HG03139 (cell line): ENCODE data around the gene NR5A2.
"Not testable (repeated sequence)": the region's sequence is repeated elsewhere in the genome, so short reads cannot be mapped to it uniquely, and the experiment has no call there.

Experiments
- ATAC-seq: cut with Tn5 transposase; IDR thresholded peaks from one replicate; pipeline ENCODE4 v1.9.1; 2021; ENCODE audit not compliant: unreplicated experiment

NR5A2 gene

DNA sequence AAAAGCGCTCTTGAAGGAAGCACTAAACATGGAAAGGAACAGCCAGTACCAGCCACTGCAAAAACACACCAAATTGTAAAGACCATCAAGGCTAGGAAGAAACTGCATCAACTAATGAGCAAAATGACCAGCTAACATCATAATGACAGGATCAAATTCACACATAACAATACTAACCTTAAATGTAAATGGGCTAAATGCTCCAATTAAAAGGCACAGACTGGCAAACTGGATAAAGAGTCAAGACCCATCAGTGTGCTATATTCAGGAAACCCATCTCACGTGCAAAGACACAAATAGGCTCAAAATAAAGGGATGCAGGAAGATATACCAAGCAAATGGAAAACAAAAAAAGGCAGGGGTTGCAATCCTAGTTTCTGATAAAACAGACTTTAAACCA lies 159.8 kb downstream of the NR5A2 start:
- not testable (repeated sequence) for ATAC-seq

DNA sequence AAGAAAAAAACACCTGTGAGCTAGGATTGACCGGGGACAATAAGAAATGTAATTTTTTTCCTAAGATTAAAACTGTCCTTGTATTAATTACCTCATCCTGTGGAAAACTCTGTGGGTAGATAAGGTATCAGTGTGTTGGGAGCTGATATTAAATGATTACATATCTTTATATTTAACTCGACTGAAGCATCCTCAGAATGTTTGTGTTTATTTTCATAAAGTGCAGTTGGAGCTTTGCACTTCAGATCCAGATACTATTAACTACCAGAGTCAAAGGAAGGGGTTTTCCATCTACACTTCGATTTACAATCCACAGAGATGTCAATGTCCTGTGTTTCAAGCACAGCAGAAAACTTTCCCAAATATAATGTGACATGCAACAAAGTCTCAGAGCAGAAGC lies 164.5 kb downstream of the NR5A2 start:
- ATAC-seq = no peak

DNA sequence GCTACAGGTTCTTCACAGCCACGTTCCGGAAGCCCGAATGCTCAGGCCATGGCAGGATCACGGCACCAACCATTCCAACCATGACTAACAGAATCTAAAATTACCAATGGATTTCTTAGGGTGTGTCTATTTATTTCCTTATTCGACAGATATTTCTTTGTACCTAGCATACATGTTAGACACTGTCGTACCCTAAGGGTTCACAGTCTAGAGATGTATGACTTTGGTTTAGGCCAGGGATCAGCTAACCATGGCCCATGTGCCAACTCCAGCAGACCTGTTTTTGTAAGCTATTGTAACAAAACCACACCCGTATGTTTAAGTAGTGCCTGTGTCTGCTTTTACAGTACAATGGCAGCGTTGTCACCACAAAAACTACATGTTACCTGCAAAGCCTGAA lies 167.0 kb downstream of the NR5A2 start:
- ATAC-seq = no peak

DNA sequence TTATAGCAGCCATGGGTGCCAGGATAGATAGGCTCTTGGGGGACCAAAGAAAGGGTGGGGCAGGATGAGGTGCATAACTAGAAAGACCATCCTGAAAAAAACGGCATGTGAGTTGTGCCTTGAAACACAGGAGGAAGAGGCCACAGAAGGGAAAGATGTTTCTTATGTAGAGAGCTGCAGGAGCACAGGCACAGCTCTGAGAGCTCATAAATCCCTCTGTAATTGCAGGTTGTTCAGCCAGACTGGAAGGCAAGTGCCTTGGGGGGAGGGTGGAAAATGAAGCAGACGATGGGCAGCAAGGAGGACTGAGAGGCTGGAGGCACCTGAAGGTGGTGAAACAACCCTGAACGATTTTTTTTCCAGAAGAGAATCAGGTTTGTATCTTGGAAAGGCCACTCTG lies 170.7 kb downstream of the NR5A2 start:
- ATAC-seq = no peak

DNA sequence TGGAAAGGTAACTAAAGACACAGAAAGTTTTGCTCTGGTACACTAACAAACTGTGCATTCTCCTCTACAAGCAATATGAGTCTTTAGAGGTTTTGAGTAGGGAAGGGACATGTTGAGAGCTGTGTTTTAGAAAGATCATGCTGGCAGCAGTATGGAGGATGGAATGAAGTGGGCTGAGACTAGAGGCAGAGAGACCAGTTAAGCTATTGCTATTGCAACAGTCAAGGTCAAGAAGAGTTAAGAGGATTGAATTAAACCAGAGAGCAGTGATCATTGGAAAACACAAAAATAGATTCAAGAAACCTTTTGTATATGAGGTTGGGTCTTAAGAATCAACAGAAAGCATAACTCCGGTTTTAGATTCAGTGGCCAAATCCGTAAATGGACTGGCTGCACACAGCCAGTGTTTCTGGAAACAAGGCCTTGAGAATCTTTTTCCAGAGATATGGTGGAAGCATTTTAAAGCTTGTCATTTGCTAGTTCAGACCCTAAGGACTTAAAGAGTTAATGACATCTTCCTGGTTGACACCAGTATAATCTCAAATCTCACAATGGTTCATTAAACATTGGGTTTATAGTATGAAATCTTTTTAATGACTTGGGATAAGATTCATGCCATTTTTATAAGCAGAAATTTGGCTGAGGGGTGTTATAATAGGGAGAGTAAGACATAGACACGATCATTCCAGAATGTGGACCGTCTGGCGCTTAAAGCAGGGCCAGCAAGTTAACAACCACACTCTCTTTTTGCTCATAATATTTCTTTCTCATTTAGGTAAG lies 177.9 kb downstream of the NR5A2 start:
- ATAC-seq = no peak

DNA sequence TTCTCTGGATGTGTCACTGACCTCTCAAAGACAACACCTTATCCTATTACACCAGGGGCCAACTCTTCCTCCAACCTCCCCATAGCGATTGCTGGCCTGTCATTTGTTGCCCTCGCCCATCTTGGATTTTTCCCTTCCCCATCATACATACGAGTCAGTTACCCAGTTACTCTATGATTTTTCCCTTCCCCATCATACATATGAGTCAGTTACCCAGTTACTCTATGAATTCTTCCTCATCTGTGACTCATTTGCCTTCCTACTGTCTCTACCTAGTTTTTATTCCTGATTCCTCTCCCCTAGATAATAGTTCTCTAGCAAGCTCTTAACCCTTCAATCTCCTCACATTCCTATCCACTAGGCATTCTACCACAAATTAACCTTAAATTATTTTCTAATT lies 178.8 kb downstream of the NR5A2 start:
- no peak for ATAC-seq

DNA sequence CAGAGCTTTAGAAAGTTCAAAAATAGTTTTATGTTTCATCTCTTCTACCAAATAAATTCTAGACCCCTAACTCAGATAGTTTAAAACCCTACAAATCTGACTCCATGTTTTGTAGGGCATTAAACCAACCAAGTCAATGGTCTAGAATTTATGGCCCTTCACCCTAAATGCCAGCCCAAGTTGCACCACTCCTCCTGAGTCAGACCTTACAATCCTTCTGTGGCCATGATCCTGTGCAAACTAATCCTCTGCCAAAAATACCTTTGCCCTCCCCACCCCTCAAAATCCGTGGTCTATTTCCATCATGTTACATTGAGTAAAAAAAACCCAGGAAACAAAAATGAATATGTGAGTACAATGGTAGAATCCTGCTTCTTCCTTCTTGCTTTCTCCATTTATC lies 179.3 kb downstream of the NR5A2 start:
- ATAC-seq = no peak

DNA sequence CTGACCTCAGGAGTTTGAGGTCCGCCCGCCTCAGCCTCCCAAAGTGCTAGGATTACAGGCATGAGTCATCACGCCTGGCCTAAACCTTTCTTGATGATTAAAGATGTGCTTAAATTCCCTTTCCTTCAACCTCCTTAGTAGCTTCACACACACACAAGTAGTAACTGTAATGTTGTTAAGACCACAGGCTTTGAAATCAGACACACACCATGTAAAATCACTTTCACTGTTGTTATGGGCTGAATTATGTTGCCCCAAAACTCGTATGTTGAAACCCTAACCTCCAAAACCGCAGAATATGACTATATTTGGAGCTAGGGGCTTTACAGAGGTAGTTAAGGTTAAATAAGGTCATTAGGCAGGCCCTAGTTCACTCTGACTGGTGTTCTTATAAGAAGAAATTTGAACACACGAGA lies 180.2 kb downstream of the NR5A2 start:
- ATAC-seq = peak; percentile 65

DNA sequence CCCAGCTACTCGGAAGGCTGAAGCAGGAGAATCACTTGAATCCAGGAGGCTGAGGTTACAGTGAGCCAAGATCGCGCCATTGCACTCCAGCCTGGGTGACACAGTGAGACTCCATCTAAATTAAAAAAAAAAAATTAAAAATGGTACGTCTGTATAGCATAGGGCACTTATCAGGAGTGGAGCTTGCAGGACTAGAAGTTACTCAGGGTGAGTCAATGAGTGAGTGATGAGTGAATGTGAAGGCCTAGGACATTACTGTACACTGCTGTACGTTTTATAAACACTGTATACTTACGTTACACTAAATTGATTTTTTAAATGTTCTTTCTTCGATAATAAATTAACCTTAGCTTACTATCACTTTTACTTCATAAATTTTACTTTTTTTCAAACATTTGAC lies 183.6 kb downstream of the NR5A2 start:
- no peak for ATAC-seq

DNA sequence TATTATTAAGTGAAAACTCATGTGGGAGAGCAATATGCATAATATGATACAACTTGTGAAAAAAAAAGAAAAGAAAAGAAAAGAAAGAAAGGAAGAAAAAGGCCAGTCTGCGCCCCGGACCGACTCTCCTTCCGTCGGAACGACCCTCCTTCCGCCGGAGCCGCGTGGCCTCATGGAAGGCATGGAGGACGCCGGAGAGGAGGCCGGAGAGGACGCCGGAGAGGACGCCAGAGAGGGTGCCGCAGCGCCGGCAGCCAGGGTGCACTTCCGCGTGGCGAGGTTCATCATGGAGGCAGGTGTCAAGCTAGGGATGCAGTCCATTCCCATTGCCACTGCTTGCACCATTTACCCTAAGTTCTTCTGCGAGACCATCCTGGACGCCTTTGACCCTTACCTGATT lies 185.9 kb downstream of the NR5A2 start:
- no peak for ATAC-seq

DNA sequence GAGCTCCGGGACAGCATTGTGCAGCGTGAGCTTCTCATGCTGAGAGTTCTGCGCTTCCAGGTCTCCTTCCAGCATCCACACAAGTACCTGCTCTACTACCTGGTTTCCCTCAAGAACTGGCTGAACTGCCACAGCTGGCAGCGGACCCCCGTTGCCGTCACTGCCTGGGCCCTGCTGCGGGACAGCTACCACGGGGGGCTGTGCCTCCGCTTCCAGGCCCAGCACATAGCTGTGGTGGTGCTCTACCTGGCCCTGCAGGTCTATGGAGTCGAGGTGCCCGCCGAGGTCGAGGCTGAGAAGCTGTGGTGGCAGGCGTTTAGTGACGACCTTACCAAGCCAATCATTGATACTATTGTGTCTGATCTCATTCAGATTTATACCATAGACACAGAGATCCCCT lies 186.4 kb downstream of the NR5A2 start:
- no peak for ATAC-seq

DNA sequence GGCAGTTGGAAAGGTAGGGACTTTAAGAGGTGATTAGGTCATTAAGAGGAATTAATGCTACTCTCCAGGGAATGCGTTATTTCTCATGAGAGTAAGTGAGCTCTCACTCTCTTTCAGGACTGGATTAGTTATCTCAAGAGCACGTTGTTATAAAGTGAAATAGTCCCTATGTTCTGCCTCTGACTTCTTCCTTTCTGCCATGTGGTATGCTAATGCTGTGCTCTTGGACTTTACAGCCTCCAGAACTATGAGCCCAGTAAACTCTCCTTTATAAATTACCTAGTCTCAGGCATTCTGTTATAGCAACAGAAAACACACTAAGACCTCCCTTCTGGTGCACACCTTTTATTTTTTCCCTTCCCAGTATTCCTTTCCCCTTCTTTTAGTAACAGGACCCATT lies 187.8 kb downstream of the NR5A2 start:
- ATAC-seq = no peak

DNA sequence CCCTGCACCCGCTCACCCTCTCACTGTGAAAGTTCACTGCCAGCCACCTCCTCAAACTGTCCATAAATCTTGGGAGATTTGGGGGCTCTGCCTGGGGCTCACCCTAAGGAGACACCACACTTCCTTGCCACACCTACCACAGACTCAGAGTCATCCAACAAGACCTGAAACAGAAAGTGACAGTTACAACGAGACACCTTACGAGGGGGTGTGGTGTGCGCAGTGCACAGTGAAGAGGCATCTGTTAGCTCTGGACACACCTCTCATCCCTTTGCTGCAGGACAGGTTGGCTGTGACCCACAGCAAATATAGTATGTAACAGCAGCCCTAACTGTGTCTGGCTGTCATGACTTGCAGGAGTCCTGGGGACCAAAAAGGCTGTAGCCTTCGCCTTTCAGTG lies 190.2 kb downstream of the NR5A2 start:
- no peak for ATAC-seq

DNA sequence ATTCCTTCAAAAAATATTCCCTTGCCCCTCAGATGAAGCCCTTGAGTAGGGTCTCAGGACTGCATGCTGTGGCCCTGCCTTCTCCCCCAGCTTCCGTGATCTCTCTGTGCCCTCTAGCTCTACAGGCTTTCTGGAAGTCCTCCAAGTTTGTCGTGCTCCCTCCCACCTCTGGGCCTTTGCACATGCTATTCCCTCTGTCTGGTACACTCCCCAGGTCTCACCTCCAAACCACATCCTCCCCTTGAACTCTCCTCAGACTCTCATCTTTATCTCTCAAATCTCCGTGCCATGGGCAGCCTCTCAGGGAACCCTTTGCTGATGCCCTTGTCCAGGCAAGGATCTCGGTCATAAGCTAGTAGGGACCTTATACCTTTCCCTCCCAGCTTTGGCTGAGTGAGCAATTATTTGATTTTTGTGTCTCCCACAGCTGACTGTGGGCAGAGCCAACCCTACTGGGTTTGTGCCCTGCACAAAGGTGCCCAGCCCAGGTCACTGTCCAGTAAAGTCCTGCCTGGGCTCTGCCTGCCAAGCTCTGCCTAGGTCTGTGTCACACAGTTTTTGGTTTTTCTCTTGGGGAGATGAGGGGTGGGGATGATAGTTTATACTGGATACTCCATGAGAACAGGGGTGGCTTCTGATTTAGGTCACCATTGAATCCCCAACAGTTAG lies 194.2 kb downstream of the NR5A2 start:
- ATAC-seq = no peak

DNA sequence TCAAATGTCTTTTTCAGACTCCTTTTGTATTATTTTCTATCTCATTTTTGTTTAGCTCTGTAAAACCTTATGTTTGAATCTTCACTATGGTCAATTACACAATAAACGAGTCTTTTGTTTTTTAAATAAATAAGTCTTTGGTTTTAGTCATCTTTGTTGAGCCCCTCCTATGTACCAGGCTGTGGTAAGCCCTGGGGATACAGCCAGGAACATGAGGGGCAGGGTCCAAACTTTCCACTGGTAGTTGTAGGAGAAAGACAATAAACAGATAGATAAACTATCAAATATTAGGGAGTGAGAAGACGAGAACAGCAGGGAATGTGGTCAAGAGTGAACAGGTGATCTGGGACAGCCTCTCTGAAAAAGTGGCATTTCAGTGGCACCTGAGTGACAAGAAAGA lies 195.7 kb downstream of the NR5A2 start:
- ATAC-seq = no peak

DNA sequence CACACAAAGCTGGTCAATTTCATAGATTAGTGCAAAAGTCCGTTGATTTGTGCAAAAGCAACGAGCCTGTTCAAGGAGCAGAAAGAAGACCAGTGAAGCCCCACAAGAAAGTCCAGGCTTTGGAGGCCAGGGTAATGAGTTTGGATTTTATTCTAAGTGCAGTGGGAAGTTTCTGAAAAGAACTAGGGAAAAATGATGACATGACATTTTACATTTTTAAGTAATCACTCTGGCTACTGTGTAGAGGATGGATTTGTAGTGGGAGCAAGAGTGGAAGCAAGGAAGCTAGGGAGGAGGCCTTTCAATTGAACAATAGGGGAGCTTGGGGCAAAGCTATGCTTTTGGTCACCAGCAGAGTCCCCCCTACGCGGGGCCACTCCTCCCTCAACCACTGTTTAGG lies 196.1 kb downstream of the NR5A2 start:
- ATAC-seq = no peak

DNA sequence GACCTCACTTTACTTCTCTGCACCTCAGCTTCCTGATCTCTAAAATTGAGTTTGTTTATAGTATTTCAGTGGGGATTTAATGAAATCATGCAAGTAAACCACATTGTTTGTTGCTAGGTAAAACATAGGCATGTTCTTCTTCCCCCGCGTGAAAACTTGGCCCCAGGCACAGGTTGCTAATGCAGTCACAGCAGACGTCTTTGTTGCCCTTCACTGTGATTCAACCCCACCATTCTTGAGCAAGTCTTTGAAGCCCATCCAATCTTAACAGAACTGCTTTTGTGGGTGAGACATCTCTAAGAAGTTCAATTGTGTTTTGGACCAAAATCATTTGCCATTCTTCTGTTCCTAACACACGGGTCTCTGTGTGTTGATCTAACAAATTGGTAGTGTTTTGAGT lies 196.8 kb downstream of the NR5A2 start:
- ATAC-seq = no peak

DNA sequence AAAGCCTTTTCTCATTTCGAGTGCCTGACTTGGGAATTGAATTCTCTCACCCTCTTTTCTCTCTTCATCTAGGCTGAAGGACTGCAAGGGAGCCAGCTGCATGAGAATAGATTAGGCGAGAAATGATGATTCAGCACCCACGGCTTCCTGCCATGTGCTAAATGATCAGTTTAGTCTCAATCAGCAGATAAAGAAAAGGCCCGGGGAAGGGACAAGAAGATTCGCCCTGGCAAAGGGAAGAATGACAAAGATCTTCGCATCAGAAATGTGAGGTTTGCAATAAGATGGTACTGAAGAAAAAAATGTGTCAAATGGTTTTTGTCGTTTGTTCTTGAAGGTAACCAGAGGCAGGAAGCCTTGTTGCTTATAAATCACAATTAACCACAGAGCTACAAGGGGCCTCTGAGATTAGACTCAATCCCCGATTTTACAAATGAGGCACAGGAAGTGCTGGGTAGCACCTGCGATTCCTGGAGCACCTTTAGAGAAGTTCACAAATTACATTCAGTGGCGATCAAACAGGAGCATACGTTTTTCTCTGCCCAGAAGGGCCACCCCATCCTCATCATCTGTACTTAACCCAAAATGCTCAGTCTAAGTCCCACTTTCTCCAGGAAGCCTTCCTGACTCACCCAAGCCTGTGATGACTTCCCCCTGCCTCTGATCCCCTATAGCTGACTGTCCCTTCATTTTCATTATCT lies 198.9 kb downstream of the NR5A2 start:
- ATAC-seq = no peak

DNA sequence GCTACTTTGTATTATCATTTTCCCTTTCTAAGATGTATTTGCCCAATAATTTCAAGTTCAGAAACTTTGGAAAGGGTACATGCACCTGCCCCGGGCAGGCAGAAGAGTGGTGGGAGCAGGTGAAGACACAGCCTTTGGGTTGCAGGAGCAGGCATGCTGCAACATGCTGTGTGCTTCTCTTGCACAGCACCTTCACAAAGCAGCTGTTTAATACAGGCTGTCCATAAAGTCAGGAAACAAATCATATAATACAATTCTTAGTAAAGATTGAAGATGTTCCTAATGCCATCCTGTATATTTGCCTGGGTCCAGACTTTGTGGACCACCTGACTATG lies 199.4 kb downstream of the NR5A2 start:
- ATAC-seq = no peak
